ENCODE measurements around the gene ADORA1. TPM values are rescaled to one million over a fixed set of nuclear protein-coding genes. Genes with fewer than 3 reads are reported as not detected.

Gene ADORA1
- total and polyA plus RNA-seq, 2 experiments from 2014 or later: 8.5 to 22.2 TPM

- DNase-seq (ENCODE audit: low read depth in 1 of 2, low spot score in 1 of 2): peak in 1 of 2 donors; percentile 31
- peak; percentile 21 for TF ChIP-seq CTCF (IDR thresholded peaks at IDR 0.05; ENCODE audit: low read depth, low read length)
- Histone ChIP-seq H3K27ac (no peak overlapping the region), H3K4me1 (ENCODE audit: low read depth) (no peaks in the 10 kb centered on the region), H3K27me3 (no peaks in the 10 kb centered on the region), H3K4me3 (no peak overlapping the region), H3K36me3 (no peaks in the 10 kb centered on the region), H3K9me3 (ENCODE audit: low read depth) (no peaks in the 10 kb centered on the region)
Observed at GRCh38 chr1:203166192-203166940, 38.8 kb downstream of the ADORA1 start.

GRCh38 chr1:203167026-203167912 lies 39.7 kb downstream of the ADORA1 start:
- no peak overlapping the region for H3K4me3 ChIP-seq
- no peak overlapping the region for H3K27ac ChIP-seq
- no peak for DNase-seq (ENCODE audit: low read depth in 1 of 2, low spot score in 1 of 2)
- no peak for TF ChIP-seq CTCF (IDR thresholded peaks at IDR 0.05; ENCODE audit: low read depth, low read length)
- no peaks in the 10 kb centered on the region for H3K4me1 ChIP-seq (ENCODE audit: low read depth)
- no peaks in the 10 kb centered on the region for H3K27me3 ChIP-seq
- H3K9me3 ChIP-seq (ENCODE audit: low read depth): no peaks in the 10 kb centered on the region
- no peaks in the 10 kb centered on the region for H3K36me3 ChIP-seq

GRCh38 chr1:203167913-203168200 lies 40.3 kb downstream of the ADORA1 start:
- Histone ChIP-seq H3K36me3 (no peaks in the 10 kb centered on the region), H3K27ac (no peak overlapping the region), H3K4me3 (no peak overlapping the region), H3K9me3 (ENCODE audit: low read depth) (no peaks in the 10 kb centered on the region), H3K27me3 (no peaks in the 10 kb centered on the region), H3K4me1 (ENCODE audit: low read depth) (no peaks in the 10 kb centered on the region)
- TF ChIP-seq CTCF (IDR thresholded peaks at IDR 0.05; ENCODE audit: low read depth, low read length): no peak
- DNase-seq (ENCODE audit: low read depth in 1 of 2, low spot score in 1 of 2): no peak

GRCh38 chr1:203168256-203168786 lies 40.8 kb downstream of the ADORA1 start:
- no peaks in the 10 kb centered on the region for H3K27me3 ChIP-seq
- H3K36me3 ChIP-seq: no peaks in the 10 kb centered on the region
- H3K4me3 ChIP-seq: no peak overlapping the region
- H3K9me3 ChIP-seq (ENCODE audit: low read depth): no peaks in the 10 kb centered on the region
- no peaks in the 10 kb centered on the region for H3K4me1 ChIP-seq (ENCODE audit: low read depth)
- no peak for DNase-seq (ENCODE audit: low read depth in 1 of 2, low spot score in 1 of 2)
- no peak overlapping the region for H3K27ac ChIP-seq
- TF ChIP-seq CTCF (IDR thresholded peaks at IDR 0.05; ENCODE audit: low read depth, low read length): no peak

- DNase-seq (ENCODE audit: low read depth in 1 of 2, low spot score in 1 of 2): no peak
- peaks cover 6% of the 10 kb centered on the region for H3K4me1 ChIP-seq (ENCODE audit: low read depth)
- no peak overlapping the region for H3K27ac ChIP-seq
- TF ChIP-seq CTCF (IDR thresholded peaks at IDR 0.05; ENCODE audit: low read depth, low read length): no peak
- no peak overlapping the region for H3K4me3 ChIP-seq
- no peaks in the 10 kb centered on the region for H3K36me3 ChIP-seq
- H3K27me3 ChIP-seq: no peaks in the 10 kb centered on the region
- H3K9me3 ChIP-seq (ENCODE audit: low read depth): no peaks in the 10 kb centered on the region
Observed at GRCh38 chr1:203168991-203169390, 41.5 kb downstream of the ADORA1 start.

Measured in cardiac muscle cell (in vitro differentiated cells and primary cell).